ENCODE data around the gene APBA3.

APBA3 gene

DNA sequence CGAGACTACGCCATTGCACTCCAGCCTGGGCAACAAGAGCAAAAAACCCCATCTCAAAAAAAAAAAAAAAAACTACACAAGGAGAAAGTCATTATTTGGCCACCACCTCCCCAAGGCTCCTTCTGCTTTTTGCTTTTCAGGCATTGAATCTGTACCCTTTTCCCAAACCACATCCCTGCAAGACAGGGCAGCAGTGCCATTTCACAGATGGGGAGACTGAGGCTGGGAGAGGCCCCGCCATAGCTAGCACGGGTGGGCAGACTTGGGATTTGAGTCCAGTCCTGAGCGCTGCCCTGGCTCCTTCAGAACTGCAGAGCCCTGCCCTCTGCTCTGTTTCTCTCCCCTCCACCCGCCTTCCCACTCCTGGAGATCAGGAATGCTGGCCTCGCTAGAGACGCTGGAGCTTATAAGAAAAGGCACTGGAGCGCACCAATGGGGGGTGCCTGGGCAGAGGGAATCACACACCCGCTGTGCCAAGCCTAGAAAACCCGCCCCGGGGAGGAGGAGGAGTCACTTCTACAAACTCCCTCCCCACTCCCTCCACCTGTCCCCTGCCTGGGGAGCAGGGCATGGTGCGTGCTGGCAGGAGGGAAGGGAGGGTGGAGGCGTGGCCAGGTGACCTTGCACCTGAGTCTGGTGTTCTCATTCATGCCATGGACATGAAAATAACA is 35.7 kb downstream of the APBA3 start:
- Histone ChIP-seq H3K4me3 (replicated peaks; ENCODE audit: insufficient read depth, low read length) (no peak overlapping the region), H3K27ac (replicated peaks) (no peak overlapping the region), H3K27me3 (ENCODE audit: insufficient read depth, poor library complexity, severe bottlenecking) (peaks cover 24% of the 10 kb centered on the region)
- TF ChIP-seq REST (IDR thresholded peaks at IDR 0.05; ENCODE audit: insufficient replicate concordance, low read depth) (no peak), POLR2AphosphoS5 (IDR thresholded peaks at IDR 0.05; ENCODE audit: low read depth) (no peak), SPI1 (IDR thresholded peaks at IDR 0.05; ENCODE audit: borderline replicate concordance, low read depth) (no peak), GABPA (IDR thresholded peaks at IDR 0.05; ENCODE audit: low read depth) (no peak), CTCF (IDR thresholded peaks at IDR 0.05; ENCODE audit: insufficient read depth, low read length) (no peak)
- DNase-seq (ENCODE audit: low read depth in 1 of 2, low spot score in 1 of 2), result no peak

- Histone ChIP-seq H3K27me3 (ENCODE audit: insufficient read depth, poor library complexity, severe bottlenecking) (peaks cover 30% of the 10 kb centered on the region), H3K4me3 (replicated peaks; ENCODE audit: insufficient read depth, low read length) (no peak overlapping the region), H3K27ac (replicated peaks) (no peak overlapping the region)
- no peak for DNase-seq (ENCODE audit: low read depth in 1 of 2, low spot score in 1 of 2)
- TF ChIP-seq POLR2AphosphoS5 (IDR thresholded peaks at IDR 0.05; ENCODE audit: low read depth) (no peak), SPI1 (IDR thresholded peaks at IDR 0.05; ENCODE audit: borderline replicate concordance, low read depth) (no peak), REST (IDR thresholded peaks at IDR 0.05; ENCODE audit: insufficient replicate concordance, low read depth) (no peak), CTCF (IDR thresholded peaks at IDR 0.05; ENCODE audit: insufficient read depth, low read length) (no peak), GABPA (IDR thresholded peaks at IDR 0.05; ENCODE audit: low read depth) (no peak)
Observed at GRCh38 chr19:3725121-3725520, 36.4 kb downstream of the APBA3 start.

DNA sequence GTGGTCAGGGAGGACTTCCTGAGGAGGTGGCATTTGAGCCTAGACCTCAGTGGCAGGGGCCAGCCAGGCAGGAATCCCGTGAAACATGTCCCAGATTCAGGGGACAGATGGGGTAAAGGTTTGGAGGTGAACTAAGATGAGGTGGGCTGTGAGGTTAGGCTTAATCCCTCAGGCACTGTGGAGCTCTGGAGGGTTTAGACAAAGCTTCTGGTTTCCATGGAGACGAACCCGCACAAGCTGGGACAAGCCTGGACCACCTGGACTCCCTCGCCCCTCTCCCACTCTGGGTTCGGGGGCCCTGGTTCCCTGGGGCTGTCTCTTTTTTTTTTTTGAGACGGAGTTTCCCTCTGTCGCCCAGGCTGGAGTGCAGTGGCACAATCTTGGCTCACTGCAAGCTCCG is 37.6 kb downstream of the APBA3 start:
- Histone ChIP-seq H3K27me3 (ENCODE audit: insufficient read depth, poor library complexity, severe bottlenecking) (peaks cover 35% of the 10 kb centered on the region), H3K27ac (replicated peaks) (no peak overlapping the region), H3K4me3 (replicated peaks; ENCODE audit: insufficient read depth, low read length) (no peak overlapping the region)
- no peak for DNase-seq (ENCODE audit: low read depth in 1 of 2, low spot score in 1 of 2)
- TF ChIP-seq REST (IDR thresholded peaks at IDR 0.05; ENCODE audit: insufficient replicate concordance, low read depth) (no peak), POLR2AphosphoS5 (IDR thresholded peaks at IDR 0.05; ENCODE audit: low read depth) (no peak), GABPA (IDR thresholded peaks at IDR 0.05; ENCODE audit: low read depth) (no peak), CTCF (IDR thresholded peaks at IDR 0.05; ENCODE audit: insufficient read depth, low read length) (no peak), SPI1 (IDR thresholded peaks at IDR 0.05; ENCODE audit: borderline replicate concordance, low read depth) (no peak)

Data from HL-60 (cell line).